ELR (cell line): ENCODE results near the gene LETMD1.
"Not testable (repeated sequence)": the region's sequence is repeated elsewhere in the genome, so short reads cannot be mapped to it uniquely, and the experiment has no call there.

Experiments
- DNase-seq: peaks from one replicate; pipeline ENCODE4 v3.0.0-alpha.2; 2015; ENCODE audit warnings: low read depth

LETMD1 gene

DNA sequence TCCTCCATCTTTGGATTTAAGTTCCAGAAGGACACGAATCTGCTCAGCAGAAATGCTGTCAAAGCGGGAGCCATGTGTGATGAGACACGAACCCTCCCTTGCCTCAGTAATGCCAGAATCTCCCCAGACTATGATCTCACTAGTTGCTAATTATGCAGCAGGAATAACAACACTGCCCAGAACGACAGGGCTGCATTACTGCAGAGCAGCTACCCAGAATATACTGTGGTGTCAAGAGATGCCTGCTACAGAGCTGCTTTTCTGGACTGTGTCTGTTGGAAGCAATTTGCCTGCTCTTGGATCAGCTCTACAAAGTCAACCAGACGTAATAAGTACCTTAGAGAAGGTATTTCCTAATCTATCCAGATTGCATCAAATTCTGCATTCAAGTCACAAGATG is 29.8 kb downstream of the LETMD1 start:
- no peak for DNase-seq

DNA sequence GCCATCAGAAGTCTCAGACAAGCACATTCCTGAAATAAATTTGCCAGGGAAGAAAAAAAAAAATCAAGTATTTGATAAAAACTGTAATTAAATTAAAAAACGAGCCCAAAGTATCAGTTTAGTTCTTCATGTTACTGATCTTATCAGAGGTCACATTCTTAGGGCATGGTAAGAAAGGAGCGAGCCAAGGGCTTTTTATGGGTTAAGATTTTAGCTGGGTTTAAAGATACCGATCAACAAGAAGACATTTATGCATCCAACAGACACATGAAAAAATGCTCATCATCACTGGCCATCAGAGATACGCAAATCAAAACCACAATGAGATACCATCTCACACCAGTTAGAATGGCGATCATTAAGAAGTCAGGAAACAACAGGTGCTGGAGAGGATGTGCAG is 30.2 kb downstream of the LETMD1 start:
- not testable (repeated sequence) for DNase-seq

DNA sequence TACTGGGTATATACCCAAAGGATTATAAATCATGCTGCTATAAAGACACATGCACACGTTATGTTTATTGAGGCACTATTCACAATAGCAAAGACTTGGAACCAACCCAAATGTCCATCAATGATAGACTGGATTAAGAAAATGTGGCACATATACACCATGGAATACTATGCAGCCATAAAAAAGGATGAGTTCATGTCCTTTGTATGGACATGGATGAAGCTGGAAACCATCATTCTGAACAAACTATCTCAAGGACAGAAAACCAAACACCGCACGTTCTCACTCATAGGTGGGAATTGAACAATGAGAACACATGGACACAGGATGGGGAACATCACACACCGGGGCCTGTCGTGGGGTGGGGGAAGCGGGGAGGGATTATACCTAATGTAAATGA is 30.7 kb downstream of the LETMD1 start:
- DNase-seq = not testable (repeated sequence)

- no peak for DNase-seq
Observed at GRCh38 chr12:51080136-51080535, 32.0 kb downstream of the LETMD1 start.

- no peak for DNase-seq
Observed at GRCh38 chr12:51081421-51081820, 33.3 kb downstream of the LETMD1 start.

- peak; percentile 60 for DNase-seq
Observed at GRCh38 chr12:51082561-51083125, 34.5 kb downstream of the LETMD1 start.

- DNase-seq = peak; percentile 97
Observed at GRCh38 chr12:51083126-51083833, 35.2 kb downstream of the LETMD1 start, which contains the start of gene CSRNP2. Gene CSRNP2, minus strand, starts transcription at chr12:51083596. Its CDS starts 7,035 bp downstream, at chr12:51076561.

DNA sequence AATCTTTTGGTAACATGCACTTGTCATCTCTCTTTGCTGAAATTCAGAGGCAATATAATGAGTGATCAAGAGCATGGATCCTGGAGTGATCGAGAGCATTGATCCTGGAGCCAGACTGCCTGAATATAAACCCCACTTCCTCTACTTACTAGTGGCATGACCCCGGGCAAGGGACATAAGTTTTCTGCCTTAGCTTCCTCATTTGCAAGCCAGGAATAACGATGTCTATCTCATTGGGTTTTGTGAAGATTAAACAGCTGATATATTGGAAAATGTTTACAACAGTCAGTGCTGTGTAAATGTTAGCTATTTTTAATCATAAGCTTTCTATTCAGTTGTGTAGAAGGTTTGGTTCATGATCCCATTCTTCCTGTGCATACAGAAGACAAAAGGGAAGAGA is 37.6 kb downstream of the LETMD1 start:
- DNase-seq = no peak

DNA sequence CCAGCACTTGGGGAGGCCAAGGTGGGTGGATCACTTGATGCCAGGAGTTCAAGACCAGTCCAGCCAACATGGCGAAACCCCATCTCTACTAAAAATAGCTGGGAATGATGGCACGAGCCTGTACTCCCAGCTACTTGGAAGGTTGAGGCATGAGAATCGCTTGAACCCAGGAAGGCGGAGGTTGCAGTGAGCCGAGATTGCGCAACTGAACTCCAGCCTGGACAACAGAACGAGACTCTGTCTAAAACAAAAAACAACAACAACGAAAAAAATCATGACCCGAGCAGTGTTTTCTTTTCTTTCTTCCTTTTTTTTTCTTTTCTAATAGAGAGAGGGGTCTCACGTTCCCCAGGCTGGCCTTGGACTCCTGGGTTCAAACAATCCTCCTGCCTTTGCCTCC is 38.8 kb downstream of the LETMD1 start:
- no peak for DNase-seq

DNA sequence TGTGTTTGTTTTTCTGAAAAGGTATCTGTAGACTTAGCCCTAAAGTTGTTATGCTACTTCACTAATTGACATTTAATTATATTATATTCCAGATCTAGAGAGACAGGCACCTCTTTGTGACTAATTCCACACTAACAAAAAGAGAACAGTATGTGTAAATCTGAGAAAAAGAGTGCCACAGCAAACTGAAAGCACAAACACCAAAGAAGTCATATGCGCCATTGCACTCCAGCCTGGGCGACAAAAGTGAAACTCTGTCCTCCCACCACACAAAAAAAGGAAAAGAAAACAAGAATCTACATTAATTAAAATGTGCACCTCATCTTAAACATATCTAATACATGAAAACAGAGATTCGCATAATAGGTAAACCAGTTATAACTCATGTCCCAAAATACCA is 39.7 kb downstream of the LETMD1 start:
- no peak for DNase-seq

DNA sequence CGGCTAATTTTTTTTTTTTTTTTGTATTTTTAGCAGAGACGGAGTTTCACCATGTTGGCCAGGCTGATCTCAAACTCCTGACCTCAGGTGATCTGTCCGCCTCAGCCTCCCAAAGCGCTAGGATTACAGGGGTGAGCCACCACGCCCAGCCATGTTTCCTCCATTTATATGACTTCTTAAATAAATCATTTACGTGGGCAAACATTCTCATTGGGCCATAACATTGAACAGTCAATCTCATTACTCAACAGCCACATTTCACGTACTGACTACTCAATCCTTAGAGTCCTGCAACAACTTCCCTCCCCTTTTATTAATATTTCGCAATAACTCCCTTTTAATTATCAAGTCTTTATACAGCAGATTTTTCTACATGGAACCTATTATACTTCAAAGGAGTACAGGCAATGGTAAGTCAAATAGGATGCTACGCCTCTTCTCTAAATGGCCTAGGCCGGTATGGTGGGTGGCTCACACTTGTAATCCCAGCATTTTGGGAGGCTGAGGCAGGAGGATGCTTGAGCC is 42.6 kb downstream of the LETMD1 start:
- DNase-seq = no peak

- no peak for DNase-seq
Observed at GRCh38 chr12:51098611-51099010, 50.5 kb downstream of the LETMD1 start.

- no peak for DNase-seq
Observed at GRCh38 chr12:51103977-51104376, 55.9 kb downstream of the LETMD1 start.

- no peak for DNase-seq
Observed at GRCh38 chr12:51108136-51108535, 60.0 kb downstream of the LETMD1 start.
